CD4-positive, alpha-beta T cell treated with Interleukin-6 for 4 hours (primary cell): ENCODE results near the gene OLFM2.

Source experiments
- DNase-seq: peaks from one replicate; pipeline ENCODE4 v3.0.0-alpha.2; 2020; ENCODE audit warnings: mixed read lengths

OLFM2 gene

DNA sequence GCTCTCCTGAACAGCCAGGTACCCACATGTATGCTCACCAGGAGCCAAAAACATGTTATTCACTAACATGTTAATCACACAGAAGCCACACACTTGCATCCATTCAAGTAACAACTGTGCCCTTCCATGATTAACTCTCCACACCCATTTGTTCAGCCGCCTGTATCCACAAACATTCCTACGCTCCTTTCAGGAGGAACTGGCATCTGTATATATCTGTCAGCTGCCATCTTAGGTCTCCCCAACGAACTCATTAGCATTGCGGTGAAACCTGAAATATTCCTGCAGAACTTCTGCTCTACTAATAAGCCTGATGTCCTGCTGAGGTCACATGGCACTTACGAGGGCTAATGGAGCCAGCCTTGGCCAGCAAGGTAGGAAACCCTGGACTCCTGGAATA, 33.0 kb downstream of the OLFM2 start:
- no peak for DNase-seq

DNA sequence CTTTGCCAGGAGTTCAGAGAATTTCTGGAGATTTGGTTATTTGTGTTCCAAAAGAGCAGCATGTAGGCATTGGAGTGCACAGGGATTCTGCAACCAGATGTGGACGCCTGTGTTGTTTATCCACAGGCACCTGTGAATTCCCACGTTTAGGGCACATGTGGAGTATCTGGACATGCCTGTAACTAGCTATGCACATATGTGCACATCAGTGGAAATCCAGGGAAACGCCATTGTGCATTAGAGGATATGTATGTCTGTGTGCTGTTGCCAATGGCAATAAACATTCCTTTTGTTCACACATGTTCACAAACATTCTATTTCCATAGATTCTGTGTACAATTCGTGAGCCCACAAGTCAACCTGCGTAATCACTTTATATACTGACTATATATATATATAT, 34.7 kb downstream of the OLFM2 start:
- DNase-seq = no peak

DNA sequence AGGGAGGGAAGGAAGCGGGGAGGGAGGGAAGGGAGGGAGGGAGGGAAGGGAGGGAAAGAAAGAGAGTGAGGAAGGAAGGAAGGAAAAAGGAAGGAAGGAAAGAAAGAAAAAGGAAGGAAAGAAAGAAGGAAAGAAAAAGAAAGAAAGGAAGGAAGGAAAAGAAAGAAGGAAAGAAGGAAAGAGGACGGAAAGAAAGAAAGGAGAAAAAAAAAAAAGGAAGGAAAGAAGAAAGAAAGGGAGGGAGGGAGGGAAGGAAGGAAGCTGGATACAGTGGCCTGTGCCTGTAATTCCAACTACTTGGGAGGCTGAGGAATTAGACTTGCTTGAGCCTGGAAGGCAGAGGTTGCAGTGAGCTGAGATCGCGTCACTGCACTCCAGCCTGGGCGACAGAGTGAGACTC, 35.3 kb downstream of the OLFM2 start:
- DNase-seq = no peak

DNA sequence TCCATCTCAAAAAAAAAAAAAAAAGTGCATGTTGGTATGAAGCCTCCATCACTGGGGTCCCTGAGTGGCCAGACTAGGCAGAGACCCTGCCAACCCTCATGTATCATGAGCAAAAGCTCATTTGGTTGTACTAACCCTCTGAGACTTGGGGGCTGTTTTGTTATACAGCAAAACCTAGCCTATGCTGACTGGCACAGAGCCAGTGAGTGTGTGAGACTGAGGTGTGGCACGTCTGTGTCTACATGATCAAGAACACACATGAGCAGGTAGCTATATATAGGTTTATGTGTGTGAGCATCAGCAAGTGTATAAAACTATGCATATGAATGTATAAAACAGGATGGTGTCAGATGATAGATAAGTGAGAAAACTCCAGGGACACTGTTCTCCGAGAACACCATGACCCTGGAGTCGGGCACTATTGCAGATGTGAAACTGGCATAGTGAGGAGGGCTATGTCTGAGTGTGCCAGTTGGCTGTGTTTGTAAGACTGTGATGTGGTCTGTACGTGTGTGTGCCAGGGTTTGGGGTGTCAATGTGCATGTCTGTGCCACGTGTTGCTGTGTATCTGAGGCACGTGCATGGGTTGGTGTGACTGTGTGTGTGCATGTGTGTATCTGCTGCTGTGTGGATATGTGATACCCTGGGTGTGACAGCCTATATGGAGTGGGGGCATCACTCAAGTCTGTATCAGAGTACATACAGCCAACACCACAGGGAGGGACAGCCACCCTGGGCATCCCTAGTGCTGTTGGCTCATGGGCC, 44.5 kb downstream of the OLFM2 start:
- no peak for DNase-seq

DNA sequence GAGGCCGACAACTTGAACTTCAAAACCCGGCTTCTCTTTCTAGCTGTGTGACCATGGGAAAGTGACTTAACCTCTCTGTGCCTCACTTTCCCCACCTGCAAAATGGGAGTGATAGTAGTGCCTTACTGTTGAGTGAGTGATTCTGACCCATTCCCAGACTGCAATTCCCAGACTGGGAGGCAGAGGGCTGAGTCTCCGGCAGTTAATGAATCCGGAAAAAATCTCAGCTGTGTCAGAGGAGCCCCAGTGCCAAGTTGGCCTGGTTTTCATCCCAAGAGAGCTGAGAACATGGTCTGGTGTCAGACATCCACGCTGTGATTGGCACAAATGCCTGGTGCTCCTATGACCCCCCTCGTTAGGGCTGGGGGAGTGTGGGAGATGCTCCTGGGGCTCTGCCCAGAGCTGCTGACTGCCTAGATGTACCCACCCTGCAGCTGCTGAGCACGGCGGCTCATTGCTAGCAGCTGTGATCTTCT, 51.2 kb downstream of the OLFM2 start:
- no peak for DNase-seq

DNA sequence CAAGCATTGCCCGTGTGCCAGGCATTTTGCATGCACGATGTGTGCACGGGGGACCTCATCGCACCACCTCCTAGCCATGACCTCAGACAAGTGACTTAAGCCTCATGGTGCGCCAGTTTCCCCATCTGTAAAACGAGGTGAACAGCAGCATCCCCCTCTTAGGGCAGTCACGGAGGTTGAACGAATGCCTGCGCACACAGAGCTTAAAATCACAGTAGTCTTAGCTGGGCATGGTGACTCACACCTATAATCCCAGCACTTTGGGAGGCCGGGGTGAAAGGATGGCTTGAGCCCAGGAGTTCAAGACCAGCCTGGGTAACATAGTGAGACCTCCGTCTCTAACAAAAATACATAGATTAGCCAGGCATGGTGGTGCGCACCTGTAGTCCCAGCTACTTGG, 52.6 kb downstream of the OLFM2 start:
- no peak for DNase-seq

DNA sequence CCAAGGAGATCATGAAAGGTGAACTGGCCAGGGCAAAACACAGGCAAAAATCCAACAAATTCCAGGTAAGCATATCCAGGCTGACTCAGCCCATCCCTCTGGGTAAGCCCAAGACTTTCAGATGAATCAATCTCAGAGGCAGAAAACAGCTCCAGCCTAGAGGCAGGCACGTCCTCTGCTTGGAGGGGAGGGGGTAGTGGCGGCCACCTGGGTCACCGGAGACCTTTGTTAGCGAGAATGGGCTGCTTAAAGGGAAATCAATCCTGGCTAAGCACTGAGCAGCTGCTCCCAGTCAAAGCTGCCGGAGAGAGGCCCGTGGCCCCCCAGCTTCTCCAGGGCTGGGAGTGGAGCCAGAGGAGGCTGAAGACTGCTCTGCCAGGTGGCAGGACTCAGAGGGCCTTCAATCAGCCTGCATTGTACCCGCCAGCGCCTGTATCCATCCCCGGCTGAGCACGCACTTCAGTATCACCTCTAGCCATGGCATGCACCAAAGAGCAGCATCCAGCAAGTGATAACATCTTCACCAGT, 53.0 kb downstream of the OLFM2 start:
- no peak for DNase-seq

DNA sequence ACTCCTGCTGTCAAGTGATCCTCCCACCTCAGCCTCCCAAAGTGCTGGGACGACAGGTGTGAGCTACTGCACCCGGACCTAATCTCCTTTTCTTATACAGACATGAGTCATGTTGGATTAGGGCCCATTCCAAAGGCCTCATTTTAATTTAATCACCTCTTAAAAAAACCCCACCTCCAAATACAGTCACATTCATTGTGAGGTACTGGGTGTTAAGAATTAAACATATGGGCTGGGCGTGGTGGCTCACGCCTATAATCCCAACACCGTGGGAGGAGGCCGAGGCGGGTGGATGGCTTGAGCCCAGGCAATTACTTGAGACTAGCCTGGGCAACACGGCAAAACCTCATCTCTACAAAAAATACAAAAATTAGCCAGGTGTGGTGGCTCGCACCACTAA, 54.6 kb downstream of the OLFM2 start:
- DNase-seq = no peak

DNA sequence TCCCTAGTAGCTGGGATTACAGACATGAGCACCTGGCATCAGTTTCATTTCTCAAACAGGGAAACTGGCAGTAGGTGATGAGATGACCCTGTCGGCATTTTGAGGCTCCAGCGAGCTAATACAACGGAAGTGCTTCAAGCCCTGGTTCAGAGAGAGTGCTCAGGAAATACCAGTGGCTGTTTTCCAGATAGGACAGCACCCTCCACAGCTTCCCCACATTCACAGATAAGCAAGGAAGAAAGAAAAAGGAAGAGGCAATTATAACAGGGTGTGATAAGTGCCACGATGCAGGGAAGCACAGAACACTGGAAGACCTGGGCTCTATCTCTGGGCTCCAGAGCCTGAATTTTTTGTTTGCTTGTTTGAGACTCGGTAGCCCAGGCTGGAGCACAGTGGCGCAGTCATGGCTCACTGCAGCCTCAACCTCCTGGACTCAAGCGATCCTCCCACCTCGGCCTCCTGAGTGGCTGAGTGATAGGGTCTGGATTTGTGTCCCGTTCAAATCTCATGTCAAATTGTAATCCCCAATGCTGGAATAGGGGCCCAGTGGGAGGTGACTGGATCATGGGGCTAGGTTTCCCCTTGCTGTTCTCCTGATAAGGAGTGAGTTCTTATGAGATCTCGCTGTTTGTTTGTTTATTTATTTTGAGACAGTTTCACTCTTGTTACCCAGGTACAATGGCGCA, 57.7 kb downstream of the OLFM2 start:
- no peak for DNase-seq

DNA sequence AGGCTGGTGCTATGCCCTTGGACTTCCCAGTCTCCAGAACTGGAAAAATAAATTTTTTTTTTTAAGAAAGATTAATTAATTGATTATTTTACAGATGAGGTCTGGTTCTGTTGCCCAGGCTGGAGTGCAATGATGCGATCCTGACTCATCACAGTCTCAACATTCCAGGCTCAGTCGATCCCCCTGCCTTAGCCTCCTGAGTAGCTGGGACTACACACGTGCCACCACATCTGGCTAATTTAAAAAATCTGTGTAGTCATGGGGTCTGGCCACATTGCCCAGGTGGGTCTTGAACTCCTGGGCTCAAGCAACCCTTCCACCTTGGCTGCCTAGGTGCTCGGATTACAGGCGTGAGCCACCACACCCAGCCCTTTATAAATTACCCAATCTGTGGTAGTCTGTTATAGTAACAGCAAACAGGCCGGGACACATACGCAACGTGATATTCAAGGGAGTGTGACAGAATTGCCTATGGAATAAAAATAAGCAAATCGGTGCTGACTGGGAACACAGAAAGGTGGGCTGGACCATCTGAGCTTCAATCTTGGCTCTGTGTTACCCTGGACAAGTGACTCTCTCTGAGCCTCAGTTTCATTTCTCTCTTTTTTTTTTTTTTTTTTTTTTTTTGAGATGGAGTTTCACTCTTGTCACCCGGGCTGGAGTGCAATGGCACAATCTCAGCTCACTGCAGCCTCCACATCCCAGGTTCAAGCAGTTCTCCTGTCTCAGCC, 58.4 kb downstream of the OLFM2 start:
- no peak for DNase-seq

DNA sequence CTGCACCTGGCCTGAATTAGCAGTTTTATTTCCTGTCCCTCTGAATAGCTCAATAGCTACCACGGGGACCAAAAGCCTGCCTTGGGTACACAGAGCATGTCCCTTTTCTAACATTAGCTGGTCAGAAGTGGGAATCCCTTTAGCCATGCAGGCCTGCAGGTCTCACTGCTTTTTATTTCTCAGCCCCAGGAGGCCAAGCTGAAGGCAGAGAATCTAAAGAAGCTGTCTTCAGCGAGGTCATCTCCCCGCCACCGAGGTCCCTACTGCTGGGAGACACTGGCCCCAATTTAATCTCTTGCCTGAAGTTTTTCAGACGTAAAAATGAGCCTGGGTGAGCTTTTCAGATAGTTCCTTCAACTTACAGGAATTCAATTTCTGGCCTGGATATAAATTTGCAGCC, 60.5 kb downstream of the OLFM2 start:
- no peak for DNase-seq

DNA sequence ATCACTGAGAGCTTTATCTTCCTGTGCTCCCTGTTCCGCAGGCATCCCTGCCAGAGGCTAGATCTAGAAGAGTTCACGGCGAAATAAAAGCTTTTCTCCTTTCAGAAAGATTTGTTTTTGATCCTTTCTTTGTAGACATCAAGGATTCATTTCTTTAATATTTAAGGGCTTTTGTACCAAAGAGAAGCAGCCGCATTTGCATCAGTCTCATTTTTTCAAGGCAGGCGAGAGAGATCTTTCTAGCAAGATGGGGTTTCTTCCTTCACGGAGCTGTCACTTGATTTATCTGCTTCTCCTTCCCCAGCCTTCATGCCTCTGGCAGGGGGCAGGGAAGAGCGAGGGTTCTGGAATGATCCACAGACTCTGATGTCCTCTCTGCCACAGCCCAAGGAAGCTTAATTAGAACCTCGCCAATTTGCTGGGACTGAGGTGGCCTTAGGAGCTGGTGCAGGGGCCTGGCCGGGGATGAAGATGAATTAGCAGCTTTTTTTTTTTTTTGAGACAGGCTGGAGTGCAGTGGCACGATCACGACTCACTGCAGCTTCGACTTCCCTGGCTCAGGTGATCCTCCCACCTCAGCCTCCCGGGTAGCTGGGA, 61.2 kb downstream of the OLFM2 start:
- no peak for DNase-seq

DNA sequence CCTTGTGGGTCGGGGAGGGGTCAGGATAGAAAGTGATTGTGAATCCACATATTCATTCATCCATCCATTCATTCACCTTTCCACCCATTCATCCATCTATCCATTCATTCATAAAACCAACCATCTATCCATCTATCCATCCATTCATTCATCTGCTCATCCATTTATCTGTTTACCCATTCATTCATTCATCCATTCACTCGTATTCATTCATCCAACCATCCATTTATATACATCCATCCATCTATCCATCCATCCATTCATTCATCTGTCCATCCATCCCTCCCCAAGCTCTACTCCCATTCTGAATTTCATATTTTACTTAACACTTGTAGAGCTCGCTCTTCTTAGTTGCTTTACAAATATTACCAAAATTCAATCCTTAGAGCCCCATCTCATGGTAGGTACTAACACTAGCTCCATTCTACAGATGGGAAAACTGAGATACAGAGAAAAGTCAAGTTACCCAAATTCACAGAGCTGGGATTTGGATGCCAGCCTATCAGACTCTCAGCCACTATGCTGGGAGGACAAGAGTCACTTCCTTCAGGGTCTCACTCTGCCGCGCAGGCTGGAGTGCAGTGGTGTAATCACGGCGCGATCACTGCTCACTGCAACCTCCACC, 63.6 kb downstream of the OLFM2 start:
- no peak for DNase-seq

DNA sequence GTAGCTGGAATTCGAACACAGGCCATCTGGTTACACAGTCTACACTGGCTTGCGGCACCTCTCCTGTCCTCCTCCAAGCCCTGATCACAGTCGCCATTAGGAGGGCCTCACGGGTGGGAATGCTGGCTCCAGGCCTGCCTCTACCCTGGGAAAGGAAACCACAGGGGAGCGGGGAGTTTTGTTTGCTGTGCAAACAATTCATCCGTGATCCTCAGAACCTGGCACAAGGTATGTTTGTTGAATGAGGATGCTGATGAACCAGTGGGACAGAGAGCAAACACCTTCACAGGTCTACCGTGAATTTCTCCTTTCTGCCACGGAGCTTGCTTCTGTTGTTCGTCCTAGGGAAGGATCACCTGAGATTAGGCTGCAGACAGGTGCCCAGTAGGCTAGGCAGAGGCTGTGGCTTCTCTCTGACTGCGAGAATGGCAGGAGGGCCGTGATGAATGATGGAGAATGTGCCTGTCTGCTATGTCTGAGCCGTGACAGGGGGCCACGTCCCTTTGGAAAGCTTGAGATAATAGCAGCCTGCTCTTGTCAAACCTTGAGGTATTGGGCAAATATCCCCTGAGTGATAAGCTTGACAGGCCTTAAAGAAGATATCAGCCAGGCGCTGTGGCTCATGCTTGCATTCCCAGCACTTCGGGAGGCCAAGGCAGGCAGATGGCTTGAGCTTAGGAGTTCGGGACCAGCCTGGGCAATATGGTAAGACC, 64.5 kb downstream of the OLFM2 start:
- no peak for DNase-seq

DNA sequence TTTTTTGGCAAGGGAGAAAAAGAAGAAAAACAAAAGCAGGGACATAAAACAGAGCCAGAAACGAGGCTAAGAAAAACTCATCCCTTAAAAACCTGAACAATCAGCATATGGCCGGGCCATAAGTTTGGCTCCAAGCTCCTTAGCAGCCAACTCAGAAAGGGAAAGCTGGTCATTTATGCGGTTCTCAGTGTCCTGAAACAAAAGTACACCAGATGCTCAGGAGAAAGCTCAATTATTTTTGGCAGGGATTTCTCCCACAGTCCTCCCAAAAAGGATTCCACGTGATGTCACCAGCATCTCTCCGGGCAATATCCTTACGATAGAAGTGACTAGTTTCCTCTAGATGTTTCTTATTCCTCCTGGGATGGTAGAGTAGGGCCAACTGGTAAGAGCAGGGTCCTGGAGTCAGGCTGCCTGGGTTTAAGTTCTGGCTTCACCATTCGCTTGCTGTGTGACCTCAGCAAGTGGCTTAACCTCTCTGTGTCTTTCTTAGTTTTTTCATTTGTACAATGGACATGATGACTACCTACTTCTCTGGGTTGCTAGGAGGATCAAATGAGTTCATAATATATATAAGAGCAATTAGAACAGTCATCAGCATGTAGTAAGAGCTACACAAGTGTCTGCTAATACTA, 67.2 kb downstream of the OLFM2 start:
- DNase-seq = no peak

DNA sequence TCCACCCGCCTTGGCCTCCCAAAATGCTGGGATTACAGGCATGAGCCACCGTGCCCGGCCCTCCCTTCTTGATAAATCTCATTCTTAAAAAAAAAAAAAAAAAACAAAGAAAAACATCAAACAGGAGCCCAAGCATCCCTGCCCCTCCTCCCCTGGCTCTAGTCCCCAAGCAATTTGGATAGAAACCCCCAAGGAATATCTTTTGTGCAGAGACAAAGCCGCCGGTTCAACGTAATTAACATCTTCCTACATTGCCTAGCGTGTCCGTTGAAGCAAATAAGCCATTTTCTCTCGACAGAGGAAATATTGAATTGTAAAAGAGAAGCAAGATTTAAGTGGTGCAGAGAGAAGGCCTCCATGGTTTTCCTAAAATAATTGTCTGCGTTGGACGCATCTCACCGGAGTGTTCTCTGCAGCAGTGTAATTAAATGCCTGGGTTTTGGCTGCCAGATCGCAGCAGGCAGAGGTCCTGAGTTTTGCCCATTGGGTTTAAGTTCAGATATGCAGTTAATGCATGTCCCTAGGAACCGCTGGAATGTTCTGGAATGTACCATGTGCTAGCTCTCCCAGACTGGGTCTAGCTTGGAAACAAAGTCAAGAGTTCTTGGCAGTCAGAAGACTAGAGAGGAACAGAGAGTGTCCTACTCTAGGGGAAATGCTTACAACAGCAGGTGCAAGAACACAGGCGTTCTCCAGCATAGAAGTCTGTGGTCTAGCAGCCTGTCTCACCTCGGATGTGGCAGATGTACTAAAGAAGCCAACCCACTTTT, 70.4 kb downstream of the OLFM2 start:
- peak; percentile 69 for DNase-seq

DNA sequence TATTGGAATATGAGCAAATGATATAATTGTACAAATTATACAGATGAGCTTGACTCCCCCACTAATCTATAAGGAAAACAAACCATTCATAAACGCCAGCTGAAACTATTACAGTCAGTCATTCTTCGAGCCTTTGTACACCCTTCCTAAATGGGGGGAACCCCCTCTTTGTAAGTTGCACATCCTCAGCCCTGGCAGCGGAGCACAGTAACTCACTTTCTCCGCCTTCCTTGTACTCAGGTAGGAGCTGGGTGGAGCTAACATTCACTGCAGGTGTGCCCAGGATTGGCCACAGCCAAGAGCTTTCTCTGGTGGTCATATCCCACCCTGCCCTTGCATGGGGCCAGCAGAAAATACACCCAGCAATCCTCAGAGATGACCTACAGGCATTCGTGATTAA, 72.6 kb downstream of the OLFM2 start:
- DNase-seq = peak; percentile 57

DNA sequence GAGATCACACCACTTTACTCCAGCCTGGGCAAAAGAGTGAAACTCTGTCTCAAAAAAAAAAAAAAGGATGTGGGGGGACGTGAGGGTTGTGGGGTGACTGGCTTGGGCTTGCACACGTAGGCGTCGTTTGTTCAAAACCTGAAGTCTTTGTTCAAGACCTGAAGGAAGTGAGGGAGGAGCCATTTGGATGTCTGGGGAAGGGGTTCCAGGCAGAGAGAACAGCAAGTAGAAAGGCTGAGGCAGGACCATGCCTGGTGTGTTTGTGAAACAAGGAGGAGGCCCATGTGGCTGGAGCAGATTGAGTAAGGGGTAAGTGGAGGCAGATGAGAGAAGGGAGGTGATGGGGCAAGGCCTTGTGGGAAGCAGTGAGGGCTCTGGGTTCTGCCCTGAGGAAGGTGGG, 73.4 kb downstream of the OLFM2 start:
- peak; percentile 57 for DNase-seq

DNA sequence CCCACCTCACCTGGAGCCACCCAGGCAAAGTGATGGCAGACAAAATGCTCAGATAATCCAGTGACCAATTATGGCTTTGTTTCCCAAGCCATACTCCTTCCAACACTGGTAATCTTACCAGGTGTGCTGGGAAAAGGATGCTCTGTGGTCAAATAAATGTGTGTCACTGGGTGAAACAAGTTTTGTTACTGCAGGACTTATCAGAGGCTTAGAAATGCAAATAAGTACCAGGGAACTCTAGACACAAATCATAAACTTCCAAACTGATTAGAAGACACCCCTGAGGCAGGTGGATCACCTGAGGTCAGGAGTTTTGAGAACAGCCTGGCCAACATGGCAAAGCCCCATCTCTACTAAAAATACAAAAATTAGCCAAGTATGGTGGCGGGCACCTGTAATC, 74.8 kb downstream of the OLFM2 start:
- DNase-seq = no peak

DNA sequence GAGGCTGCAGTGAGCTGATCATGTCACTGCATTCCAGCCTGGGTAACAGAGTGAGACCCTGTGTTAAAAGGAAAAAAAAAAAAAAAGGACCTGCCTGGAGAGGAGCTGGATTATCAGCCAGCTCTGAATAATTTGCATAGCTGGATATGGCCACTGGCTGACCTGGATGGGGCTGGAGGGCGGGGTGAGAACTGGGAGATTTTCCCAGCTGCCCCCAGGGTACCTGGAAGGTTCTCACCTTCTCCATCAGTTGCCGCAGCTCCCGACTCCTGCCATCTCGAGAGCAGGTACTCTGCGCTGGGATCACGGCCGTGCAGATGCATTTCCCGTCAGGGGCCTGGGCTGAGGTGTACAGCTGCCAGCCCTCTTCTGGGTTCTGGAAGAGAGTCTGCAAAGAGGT, 75.9 kb downstream of the OLFM2 start:
- no peak for DNase-seq

DNA sequence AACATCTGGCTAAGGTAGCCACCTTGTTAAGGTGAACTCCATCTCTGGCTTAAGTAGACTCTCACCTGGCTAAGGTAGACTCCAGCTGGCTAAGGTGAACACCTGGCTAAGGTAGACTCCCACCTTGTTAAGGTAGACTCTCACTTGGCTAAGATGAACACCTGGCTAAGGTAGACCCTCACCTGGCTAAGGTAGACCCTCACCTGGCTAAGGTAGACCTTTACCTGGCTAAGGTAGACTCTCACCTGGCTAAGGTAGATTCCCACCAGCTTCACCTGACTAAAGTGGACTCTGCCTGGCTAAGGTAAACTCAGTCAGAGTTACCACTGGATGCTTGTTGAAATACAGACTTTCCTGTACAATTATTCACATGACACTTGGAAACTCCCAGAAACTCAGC, 77.5 kb downstream of the OLFM2 start:
- DNase-seq = no peak
